KOPT-K1 (cell line): ENCODE results near the gene MB.

ENCODE experiments used
- H3K27ac ChIP-seq: fragments of 200-600 bp; sonication (generic); 2 replicates; pipeline ENCODE4 v1.5.1; 2016; ENCODE audit warnings: antibody characterized with exemption, mild to moderate bottlenecking, low read depth, low read length; ENCODE audit not compliant: poor library complexity, severe bottlenecking
- H3K36me3 ChIP-seq: fragments of 200-600 bp; sonication (generic); 2 replicates; pipeline ENCODE4 v1.5.1; 2017; ENCODE audit warnings: antibody characterized with exemption, mild to moderate bottlenecking, low read length, moderate library complexity; ENCODE audit not compliant: insufficient read depth
- H3K9me3 ChIP-seq: fragments of 200-600 bp; sonication (generic); 2 replicates; pipeline ENCODE4 v1.5.1; 2017; ENCODE audit warnings: antibody characterized with exemption, low read length, mild to moderate bottlenecking; ENCODE audit not compliant: insufficient read depth, poor library complexity, severe bottlenecking

The MB gene

GRCh38 chr22:35568751-35569739 lies 48.1 kb downstream of the MB start:
- Histone ChIP-seq H3K27ac (no peak overlapping the region), H3K9me3 (no peaks in the 10 kb centered on the region), H3K36me3 (no peaks in the 10 kb centered on the region)

- Histone ChIP-seq H3K9me3 (no peaks in the 10 kb centered on the region), H3K27ac (no peak overlapping the region), H3K36me3 (no peaks in the 10 kb centered on the region)
These were observed 49.6 kb downstream of the MB start for GRCh38 chr22:35567351-35568141.

GRCh38 chr22:35564975-35565867 lies 51.9 kb downstream of the MB start:
- Histone ChIP-seq H3K36me3 (no peaks in the 10 kb centered on the region), H3K9me3 (no peaks in the 10 kb centered on the region), H3K27ac (no peak overlapping the region)

- H3K27ac ChIP-seq, result no peak overlapping the region
- no peaks in the 10 kb centered on the region for H3K36me3 ChIP-seq
- H3K9me3 ChIP-seq, result no peaks in the 10 kb centered on the region
These were observed 53.9 kb downstream of the MB start for GRCh38 chr22:35563211-35563610.

GRCh38 chr22:35561796-35562526 lies 55.2 kb downstream of the MB start:
- no peaks in the 10 kb centered on the region for H3K9me3 ChIP-seq
- no peaks in the 10 kb centered on the region for H3K36me3 ChIP-seq
- H3K27ac ChIP-seq, result no peak overlapping the region

GRCh38 chr22:35560824-35561223 lies 56.3 kb downstream of the MB start:
- no peaks in the 10 kb centered on the region for H3K36me3 ChIP-seq

GRCh38 chr22:35560366-35560765 lies 56.8 kb downstream of the MB start:
- Histone ChIP-seq H3K36me3 (no peaks in the 10 kb centered on the region), H3K27ac (no peak overlapping the region), H3K9me3 (no peaks in the 10 kb centered on the region)

More at GRCh38 chr22:35560824-35561223, 56.3 kb downstream of the MB start:
- Histone ChIP-seq H3K9me3 (no peaks in the 10 kb centered on the region), H3K27ac (no peak overlapping the region)

- Histone ChIP-seq H3K9me3 (no peaks in the 10 kb centered on the region), H3K27ac (no peak overlapping the region), H3K36me3 (no peaks in the 10 kb centered on the region)
These were observed 57.6 kb downstream of the MB start for GRCh38 chr22:35559354-35560005.

GRCh38 chr22:35558719-35559118 lies 58.4 kb downstream of the MB start:
- Histone ChIP-seq H3K9me3 (no peaks in the 10 kb centered on the region), H3K27ac (no peak overlapping the region), H3K36me3 (no peaks in the 10 kb centered on the region)

- no peaks in the 10 kb centered on the region for H3K9me3 ChIP-seq
- no peak overlapping the region for H3K27ac ChIP-seq
- no peaks in the 10 kb centered on the region for H3K36me3 ChIP-seq
These were observed 59.1 kb downstream of the MB start for GRCh38 chr22:35558031-35558430.
